GM18873 (cell line): Measurements from ENCODE around the gene CAPN2.

ENCODE experiments used
- ATAC-seq: cut with Tn5 transposase; IDR thresholded peaks from one replicate; pipeline ENCODE4 v1.9.1; 2021; ENCODE audit warnings: mild to moderate bottlenecking, moderate library complexity, moderate number of reproducible peaks; ENCODE audit not compliant: unreplicated experiment, low FRiP score

Gene CAPN2

GRCh38 chr1:223715604-223716172, 3.3 kb downstream of the CAPN2 start:
- no peak for ATAC-seq

GRCh38 chr1:223716302-223716862, 4.0 kb downstream of the CAPN2 start:
- ATAC-seq = peak; percentile 45

- ATAC-seq = no peak
Measured at GRCh38 chr1:223717123-223717522, 4.8 kb downstream of the CAPN2 start.

GRCh38 chr1:223717695-223718363, 5.5 kb downstream of the CAPN2 start:
- no peak for ATAC-seq

GRCh38 chr1:223718850-223719249, 6.5 kb downstream of the CAPN2 start:
- no peak for ATAC-seq

GRCh38 chr1:223720971-223721591, 8.7 kb downstream of the CAPN2 start:
- no peak for ATAC-seq

GRCh38 chr1:223721658-223722607, 9.6 kb downstream of the CAPN2 start:
- no peak for ATAC-seq

- no peak for ATAC-seq
Measured at GRCh38 chr1:223723351-223723904, 11.1 kb downstream of the CAPN2 start.

- ATAC-seq = no peak
Measured at GRCh38 chr1:223724376-223724775, 12.0 kb downstream of the CAPN2 start.

- ATAC-seq = no peak
Measured at GRCh38 chr1:223725578-223725977, 13.2 kb downstream of the CAPN2 start.

- peak; percentile 93 for ATAC-seq
Measured at GRCh38 chr1:223726380-223727001, 14.2 kb downstream of the CAPN2 start.

- no peak for ATAC-seq
Measured at GRCh38 chr1:223727541-223727940, 15.2 kb downstream of the CAPN2 start.

GRCh38 chr1:223729906-223730305, 17.6 kb downstream of the CAPN2 start:
- no peak for ATAC-seq

GRCh38 chr1:223730479-223731132, 18.3 kb downstream of the CAPN2 start:
- ATAC-seq = no peak

GRCh38 chr1:223731133-223731770, 18.9 kb downstream of the CAPN2 start:
- no peak for ATAC-seq

- ATAC-seq = no peak
Measured at GRCh38 chr1:223732993-223733798, 20.9 kb downstream of the CAPN2 start.

GRCh38 chr1:223733898-223734852, 21.8 kb downstream of the CAPN2 start:
- ATAC-seq = no peak
